Esophagus muscularis mucosa (tissue), 4 donors: Measurements from ENCODE around the gene NBEAL2.

Experiments used
- EP300 ChIP-seq: sonication (generic); formaldehyde crosslinking; IDR thresholded peaks from one replicate; pipeline ENCODE4 v1.6.1; 2017; ENCODE audit warnings: antibody characterized with exemption
- POLR2A ChIP-seq: fragments of 450-650 bp; IDR thresholded peaks from one replicate; pipeline ENCODE4 v1.6.1; 2017; ENCODE audit warnings: antibody characterized with exemption, moderate library complexity, mild to moderate bottlenecking, low read depth
- POLR2AphosphoS5 ChIP-seq, 2 donors: sonication (generic); formaldehyde crosslinking; IDR thresholded peaks; one replicate each; pipeline ENCODE4 v1.6.1; 2017; ENCODE audit warnings: antibody characterized with exemption in 2 of 2
- TF ChIP-seq, protein P1 (sequence below), 3 experiments: fragments of 200-600 bp in 2 of 3; fragments of 450-650 bp in 1 of 3; sonication (generic) in 2 of 3; IDR thresholded peaks; one replicate each; pipeline ENCODE4 v1.5.1; 2017 to 2019; ENCODE audit warnings: antibody characterized with exemption in 3 of 3, mild to moderate bottlenecking in 2 of 3, moderate library complexity in 1 of 3

DNA sequence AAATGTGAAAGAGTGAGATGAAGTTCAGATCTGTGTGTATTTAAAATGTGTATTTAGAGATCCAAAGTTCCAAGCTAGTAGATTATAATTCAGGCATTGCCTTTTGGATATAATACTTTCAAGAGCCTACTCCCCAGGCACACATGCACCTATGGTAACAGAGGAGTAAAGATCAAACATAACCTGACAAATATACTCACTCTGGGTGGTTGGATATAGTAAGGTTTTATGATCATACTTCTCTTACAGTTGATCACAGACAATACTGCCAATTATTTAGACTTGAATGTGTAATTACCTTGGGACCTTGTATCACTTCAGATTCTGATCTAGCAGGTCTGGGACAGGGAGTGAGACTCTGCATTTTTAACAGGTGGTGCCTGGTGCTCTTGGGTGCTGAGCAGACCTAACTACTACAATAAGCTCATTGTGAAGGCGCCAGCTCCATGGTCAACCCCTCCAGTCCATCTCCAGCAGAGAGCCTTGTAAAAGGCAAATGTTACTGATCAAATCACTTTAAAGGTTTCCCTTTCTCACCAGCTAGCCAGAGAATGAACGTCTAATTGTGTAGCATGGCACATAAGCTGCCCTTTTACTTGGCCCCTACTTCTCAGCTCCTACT is 55.5 kb downstream of the NBEAL2 start:
- TF ChIP-seq, protein P1, sequence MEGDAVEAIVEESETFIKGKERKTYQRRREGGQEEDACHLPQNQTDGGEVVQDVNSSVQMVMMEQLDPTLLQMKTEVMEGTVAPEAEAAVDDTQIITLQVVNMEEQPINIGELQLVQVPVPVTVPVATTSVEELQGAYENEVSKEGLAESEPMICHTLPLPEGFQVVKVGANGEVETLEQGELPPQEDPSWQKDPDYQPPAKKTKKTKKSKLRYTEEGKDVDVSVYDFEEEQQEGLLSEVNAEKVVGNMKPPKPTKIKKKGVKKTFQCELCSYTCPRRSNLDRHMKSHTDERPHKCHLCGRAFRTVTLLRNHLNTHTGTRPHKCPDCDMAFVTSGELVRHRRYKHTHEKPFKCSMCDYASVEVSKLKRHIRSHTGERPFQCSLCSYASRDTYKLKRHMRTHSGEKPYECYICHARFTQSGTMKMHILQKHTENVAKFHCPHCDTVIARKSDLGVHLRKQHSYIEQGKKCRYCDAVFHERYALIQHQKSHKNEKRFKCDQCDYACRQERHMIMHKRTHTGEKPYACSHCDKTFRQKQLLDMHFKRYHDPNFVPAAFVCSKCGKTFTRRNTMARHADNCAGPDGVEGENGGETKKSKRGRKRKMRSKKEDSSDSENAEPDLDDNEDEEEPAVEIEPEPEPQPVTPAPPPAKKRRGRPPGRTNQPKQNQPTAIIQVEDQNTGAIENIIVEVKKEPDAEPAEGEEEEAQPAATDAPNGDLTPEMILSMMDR (IDR thresholded peaks at IDR 0.05): no peak
- TF ChIP-seq POLR2AphosphoS5 (IDR thresholded peaks at IDR 0.05): no peak
- no peak for TF ChIP-seq POLR2A
- no peak for TF ChIP-seq EP300
